GM18508 (cell line): ENCODE measurements around the gene BTBD17.

Experiments
- ATAC-seq: cut with Tn5 transposase; IDR thresholded peaks from one replicate; pipeline ENCODE4 v1.9.1; 2021; ENCODE audit warnings: moderate number of reproducible peaks; ENCODE audit not compliant: insufficient read depth, unreplicated experiment

BTBD17 gene

DNA sequence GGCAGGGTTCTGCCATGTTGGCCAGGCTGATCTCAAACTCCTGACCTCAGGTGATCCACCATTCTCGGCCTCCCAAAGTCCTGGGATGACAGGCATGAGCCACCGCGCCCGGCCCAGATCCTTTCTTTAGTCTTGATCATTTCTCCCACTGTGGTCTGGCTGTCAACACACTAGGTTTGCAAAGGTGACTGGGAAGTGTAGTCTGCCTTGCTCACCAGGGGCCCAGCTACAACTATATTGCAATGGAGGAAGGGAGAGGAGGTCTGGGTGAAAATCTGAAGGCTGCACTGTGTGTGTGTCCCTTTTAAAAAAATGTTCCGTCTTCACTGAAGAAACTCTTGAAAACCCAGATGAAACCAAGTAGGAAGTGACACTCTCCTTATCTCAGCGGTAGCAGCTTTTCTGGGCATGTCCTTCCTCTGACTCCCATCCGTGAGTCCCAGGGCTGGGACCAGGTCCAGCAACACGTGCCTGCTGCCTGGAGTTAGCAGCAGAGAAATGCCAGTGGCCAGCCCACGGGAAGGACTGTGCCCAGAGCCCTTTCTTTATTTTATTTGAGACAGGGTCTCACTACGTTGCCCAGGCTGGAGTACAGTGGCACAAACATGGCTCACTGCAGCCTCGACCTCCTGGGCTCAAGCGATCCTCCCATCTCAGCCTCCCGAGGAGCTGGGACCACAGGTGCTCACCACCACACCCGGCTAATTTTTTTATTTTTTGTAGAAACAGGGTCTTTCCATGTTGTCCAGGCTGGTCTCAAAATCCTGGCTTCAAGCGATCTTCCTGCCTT, 53.5 kb downstream of the BTBD17 start:
- ATAC-seq = no peak
